ENCODE measurements around the gene FAM168B. TPM values are rescaled to one million over a fixed set of nuclear protein-coding genes. Genes with fewer than 3 reads are reported as not detected.

FAM168B gene
- total RNA-seq, 4 donors from 2014 or later: 70.4 to 130 (median 99.0) TPM

DNA sequence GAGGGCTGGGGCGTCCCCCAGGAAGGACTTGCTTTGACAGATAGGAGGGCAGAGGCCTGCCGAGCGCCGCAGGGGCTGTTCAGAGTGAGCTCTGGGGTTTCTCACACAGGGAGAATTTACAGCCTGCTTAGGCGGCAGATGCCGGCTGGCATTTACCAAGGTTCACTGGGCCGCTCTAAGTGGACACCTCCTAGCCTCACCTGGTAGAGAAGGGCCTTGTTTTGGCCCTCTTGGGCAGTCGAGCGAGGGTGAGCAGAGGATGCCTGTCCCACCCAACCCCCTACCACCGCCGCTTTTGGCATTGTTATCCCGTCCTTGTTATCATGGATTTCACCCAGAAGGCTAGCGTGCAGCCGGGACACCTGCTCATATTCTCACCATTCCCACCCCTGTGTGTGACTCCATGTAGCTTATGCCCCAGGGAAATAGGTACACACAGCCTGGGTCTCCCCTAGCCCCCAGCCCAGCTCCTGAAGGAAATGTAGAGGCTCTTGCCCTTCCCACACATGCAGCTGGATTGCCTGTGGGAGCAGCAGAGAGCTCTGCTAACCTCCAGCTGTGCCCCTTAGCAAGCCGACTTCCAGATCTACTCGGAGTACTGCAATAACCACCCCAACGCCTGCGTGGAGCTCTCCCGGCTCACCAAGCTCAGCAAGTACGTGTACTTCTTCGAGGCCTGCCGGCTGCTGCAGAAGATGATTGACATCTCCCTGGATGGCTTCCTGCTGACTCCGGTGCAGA, 52.4 kb downstream of the FAM168B start:
- H3K4me1 ChIP-seq: peaks cover 5% of the 10 kb centered on the region
- TF ChIP-seq EP300 (IDR thresholded peaks at IDR 0.05) (no peak), POLR2AphosphoS5 (IDR thresholded peaks at IDR 0.05) (no peak), POLR2A (IDR thresholded peaks at IDR 0.05) (no peak)
- TF ChIP-seq, protein P1, sequence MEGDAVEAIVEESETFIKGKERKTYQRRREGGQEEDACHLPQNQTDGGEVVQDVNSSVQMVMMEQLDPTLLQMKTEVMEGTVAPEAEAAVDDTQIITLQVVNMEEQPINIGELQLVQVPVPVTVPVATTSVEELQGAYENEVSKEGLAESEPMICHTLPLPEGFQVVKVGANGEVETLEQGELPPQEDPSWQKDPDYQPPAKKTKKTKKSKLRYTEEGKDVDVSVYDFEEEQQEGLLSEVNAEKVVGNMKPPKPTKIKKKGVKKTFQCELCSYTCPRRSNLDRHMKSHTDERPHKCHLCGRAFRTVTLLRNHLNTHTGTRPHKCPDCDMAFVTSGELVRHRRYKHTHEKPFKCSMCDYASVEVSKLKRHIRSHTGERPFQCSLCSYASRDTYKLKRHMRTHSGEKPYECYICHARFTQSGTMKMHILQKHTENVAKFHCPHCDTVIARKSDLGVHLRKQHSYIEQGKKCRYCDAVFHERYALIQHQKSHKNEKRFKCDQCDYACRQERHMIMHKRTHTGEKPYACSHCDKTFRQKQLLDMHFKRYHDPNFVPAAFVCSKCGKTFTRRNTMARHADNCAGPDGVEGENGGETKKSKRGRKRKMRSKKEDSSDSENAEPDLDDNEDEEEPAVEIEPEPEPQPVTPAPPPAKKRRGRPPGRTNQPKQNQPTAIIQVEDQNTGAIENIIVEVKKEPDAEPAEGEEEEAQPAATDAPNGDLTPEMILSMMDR (IDR thresholded peaks at IDR 0.05): no peak
- H3K36me3 ChIP-seq: peaks cover 44% of the 10 kb centered on the region
- DNase-seq (ENCODE audit: low spot score in 2 of 2): peak; percentile 57 to 74
- no peaks in the 10 kb centered on the region for H3K27me3 ChIP-seq
- no peak overlapping the region for H3K27ac ChIP-seq
- WGBS: 67% methylated on average over 16 of the region's 23 CpGs
- no peaks in the 10 kb centered on the region for H3K9me3 ChIP-seq
- H3K4me3 ChIP-seq: peak overlapping the region; percentile 26

DNA sequence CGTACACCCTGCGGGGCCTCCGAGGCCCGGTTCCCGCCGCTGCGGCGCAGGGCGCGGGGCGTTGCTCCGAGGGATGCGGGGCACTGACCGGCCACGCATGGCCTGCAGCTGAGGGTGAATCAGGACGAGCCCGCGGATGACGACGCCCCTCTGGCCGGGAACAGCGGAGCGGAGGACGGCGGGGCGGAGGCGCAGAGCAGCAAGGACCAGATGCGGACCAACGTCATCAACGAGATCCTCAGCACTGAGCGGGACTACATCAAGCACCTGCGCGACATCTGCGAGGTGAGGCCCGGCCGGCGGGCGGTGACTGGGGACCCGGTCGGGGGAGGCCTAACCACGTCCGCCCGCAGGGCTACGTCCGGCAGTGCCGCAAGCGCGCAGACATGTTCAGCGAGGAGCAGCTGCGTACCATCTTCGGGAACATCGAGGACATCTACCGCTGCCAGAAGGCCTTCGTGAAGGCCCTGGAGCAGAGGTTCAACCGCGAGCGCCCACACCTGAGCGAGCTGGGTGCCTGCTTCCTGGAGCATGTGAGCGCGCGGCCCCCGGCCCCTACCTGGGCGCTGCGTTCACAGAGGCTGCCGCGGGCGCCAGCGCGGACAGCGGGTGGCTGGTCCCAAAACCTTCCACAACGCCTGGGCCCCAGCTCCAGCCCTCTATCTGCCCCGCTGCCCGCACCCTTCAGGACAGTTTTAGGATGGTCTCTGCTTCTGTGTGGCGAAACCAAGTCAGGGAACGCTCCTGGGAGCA, 53.2 kb downstream of the FAM168B start:
- peaks cover 5% of the 10 kb centered on the region for H3K27me3 ChIP-seq
- H3K4me3 ChIP-seq: peak overlapping the region; percentile 26
- H3K4me1 ChIP-seq: peaks cover 12% of the 10 kb centered on the region
- H3K36me3 ChIP-seq: peaks cover 42% of the 10 kb centered on the region
- H3K27ac ChIP-seq: no peak overlapping the region
- H3K9me3 ChIP-seq: no peaks in the 10 kb centered on the region
- TF ChIP-seq POLR2AphosphoS5 (IDR thresholded peaks at IDR 0.05) (no peak), POLR2A (IDR thresholded peaks at IDR 0.05) (no peak)
- WGBS: 74% methylated on average over 19 of the region's 75 CpGs
- peak; percentile 58 to 69 for DNase-seq (ENCODE audit: low spot score in 2 of 2)

DNA sequence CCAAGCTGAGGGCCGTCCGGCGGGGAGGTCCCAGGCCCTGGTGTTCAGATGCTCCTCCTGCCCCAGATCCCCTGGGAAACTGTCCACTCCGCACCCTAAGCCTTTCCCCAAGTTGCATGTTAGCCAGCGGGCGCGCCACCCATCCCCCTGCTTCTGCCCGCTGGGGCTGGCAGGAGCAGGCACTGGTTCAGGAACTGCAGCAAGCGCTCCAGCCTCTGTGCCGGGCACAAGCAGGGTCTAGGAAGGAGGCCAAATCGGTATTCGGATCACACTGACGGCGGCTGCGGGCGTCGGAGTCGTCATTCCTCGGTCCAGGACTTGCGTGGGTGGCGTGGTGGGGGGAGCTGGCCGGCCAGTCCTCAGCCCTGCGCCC, 53.7 kb downstream of the FAM168B start:
- Histone ChIP-seq H3K27me3 (peaks cover 9% of the 10 kb centered on the region), H3K4me1 (peaks cover 15% of the 10 kb centered on the region), H3K4me3 (peak overlapping the region; percentile 26), H3K27ac (no peak overlapping the region), H3K36me3 (peaks cover 39% of the 10 kb centered on the region), H3K9me3 (no peaks in the 10 kb centered on the region)
- TF ChIP-seq, protein P1 (IDR thresholded peaks at IDR 0.05): no peak
- no peak for TF ChIP-seq POLR2AphosphoS5 (IDR thresholded peaks at IDR 0.05)
- no peak for TF ChIP-seq POLR2A (IDR thresholded peaks at IDR 0.05)
- no peak for TF ChIP-seq EP300 (IDR thresholded peaks at IDR 0.05)
- peak; percentile 58 to 73 for DNase-seq (ENCODE audit: low spot score in 2 of 2)
- WGBS: 50% methylated on average over 2 of the region's 23 CpGs

DNA sequence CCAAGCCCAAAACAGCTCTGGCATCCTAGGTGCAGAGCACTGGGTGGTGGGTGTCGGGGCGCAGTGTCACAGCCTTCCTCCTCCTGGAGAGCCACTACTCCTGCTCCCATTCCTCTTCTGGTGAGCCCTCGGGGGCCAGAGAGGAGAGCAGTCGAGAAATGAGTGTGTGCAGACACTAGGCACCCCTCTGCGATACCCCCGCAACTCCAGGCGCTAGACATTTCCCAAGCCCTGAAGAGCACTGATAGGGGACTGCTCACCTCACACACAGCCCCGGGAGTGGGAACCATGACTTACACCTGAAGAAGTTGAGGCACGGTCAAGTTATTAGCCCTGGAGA, 54.2 kb downstream of the FAM168B start:
- WGBS: 89% methylated on average over 3 of the region's 9 CpGs
- Histone ChIP-seq H3K27me3 (peaks cover 10% of the 10 kb centered on the region), H3K4me1 (peaks cover 19% of the 10 kb centered on the region), H3K4me3 (no peak overlapping the region), H3K36me3 (peaks cover 35% of the 10 kb centered on the region), H3K27ac (no peak overlapping the region), H3K9me3 (no peaks in the 10 kb centered on the region)
- no peak for TF ChIP-seq POLR2AphosphoS5 (IDR thresholded peaks at IDR 0.05)
- TF ChIP-seq EP300 (IDR thresholded peaks at IDR 0.05): no peak
- TF ChIP-seq, protein P1 (IDR thresholded peaks at IDR 0.05): no peak
- no peak for TF ChIP-seq POLR2A (IDR thresholded peaks at IDR 0.05)
- DNase-seq (ENCODE audit: low spot score in 2 of 2): peak in 1 of 2 donors; percentile 61

DNA sequence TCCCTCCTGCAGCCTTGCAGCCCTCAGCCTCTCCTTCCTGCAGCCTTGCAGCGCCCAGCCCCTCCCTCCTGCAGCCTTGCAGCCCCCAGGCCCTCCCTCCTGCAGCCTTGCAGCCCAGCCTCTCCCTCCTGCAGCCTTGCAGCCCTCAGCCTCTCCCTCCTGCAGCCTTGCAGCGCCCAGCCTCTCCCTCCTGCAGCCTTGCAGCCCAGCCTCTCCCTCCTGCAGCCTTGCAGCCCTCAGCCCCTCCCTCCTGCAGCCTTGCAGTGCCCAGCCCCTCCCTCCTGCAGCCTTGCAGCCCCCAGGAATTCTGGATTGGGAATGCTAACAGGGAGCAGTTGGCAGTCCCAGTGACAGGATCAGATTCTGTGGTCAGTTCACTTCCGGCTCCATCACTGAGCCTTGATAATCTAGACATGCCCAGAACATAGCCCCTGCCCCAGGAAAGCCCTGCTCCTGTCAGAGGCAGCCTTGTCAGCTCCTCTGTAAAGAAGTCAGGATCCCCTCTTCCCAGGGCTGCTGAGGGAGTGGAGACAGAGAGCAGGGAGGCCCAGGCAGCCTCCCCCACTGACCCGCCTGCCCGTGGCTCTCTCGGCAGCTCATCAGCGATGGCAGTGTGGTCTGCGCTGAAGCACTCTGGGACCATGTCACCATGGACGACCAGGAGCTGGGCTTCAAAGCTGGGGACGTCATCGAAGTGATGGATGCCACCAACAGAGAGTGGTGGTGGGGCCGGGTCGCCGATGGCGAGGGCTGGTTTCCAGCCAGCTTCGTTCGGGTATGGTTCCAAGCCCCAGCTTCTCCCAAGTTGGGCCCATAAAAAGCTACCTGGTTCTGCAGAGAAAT, 54.8 kb downstream of the FAM168B start:
- no peaks in the 10 kb centered on the region for H3K9me3 ChIP-seq
- H3K36me3 ChIP-seq: peaks cover 32% of the 10 kb centered on the region
- peaks cover 10% of the 10 kb centered on the region for H3K27me3 ChIP-seq
- no peak for TF ChIP-seq EP300 (IDR thresholded peaks at IDR 0.05)
- TF ChIP-seq POLR2AphosphoS5 (IDR thresholded peaks at IDR 0.05): no peak
- no peak for TF ChIP-seq POLR2A (IDR thresholded peaks at IDR 0.05)
- TF ChIP-seq, protein P1 (IDR thresholded peaks at IDR 0.05): no peak
- peaks cover 25% of the 10 kb centered on the region for H3K4me1 ChIP-seq
- WGBS: 85% methylated on average over 12 of the region's 17 CpGs
- no peak overlapping the region for H3K27ac ChIP-seq
- DNase-seq (ENCODE audit: low spot score in 2 of 2): peak in 1 of 2 donors; percentile 62
- H3K4me3 ChIP-seq: no peak overlapping the region

All from suprapubic skin (tissue), 4 donors.